ENCODE results near the gene MKKS.

DNA sequence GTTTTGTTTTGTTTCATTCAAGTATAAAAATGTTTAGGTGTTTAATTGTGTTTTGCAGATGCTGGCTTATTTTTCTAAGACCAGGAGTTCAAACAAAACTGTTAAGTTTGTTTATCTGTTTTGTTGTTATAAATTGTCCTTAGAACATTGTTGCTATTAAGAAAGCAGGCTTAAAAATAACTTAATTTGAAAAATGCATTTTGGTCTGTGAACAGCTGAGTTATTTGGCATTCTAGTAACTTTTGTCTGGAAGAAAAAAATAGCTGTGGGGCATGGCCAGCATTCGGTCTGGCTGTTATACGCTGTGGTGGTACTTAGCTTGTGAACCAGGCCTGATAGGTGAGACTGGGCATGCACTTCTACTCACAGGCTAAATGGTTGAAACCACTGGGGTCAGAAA is 38.8 kb upstream of the MKKS start:
- TF ChIP-seq POLR2A (IDR thresholded peaks at IDR 0.05), result no peak
- TF ChIP-seq, protein P1, sequence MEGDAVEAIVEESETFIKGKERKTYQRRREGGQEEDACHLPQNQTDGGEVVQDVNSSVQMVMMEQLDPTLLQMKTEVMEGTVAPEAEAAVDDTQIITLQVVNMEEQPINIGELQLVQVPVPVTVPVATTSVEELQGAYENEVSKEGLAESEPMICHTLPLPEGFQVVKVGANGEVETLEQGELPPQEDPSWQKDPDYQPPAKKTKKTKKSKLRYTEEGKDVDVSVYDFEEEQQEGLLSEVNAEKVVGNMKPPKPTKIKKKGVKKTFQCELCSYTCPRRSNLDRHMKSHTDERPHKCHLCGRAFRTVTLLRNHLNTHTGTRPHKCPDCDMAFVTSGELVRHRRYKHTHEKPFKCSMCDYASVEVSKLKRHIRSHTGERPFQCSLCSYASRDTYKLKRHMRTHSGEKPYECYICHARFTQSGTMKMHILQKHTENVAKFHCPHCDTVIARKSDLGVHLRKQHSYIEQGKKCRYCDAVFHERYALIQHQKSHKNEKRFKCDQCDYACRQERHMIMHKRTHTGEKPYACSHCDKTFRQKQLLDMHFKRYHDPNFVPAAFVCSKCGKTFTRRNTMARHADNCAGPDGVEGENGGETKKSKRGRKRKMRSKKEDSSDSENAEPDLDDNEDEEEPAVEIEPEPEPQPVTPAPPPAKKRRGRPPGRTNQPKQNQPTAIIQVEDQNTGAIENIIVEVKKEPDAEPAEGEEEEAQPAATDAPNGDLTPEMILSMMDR (IDR thresholded peaks at IDR 0.05), result no peak
